Measurements from ENCODE around the gene MAFG. TPM values are rescaled to one million over a fixed set of nuclear protein-coding genes. Genes with fewer than 3 reads are reported as not detected.

Gene MAFG
- total and polyA plus RNA-seq, 2 experiments from 2014 or later, result 21.3 to 28.5 TPM

- DNase-seq (ENCODE audit: low spot score), result no peak
- no peaks in the 10 kb centered on the region for H3K9me3 ChIP-seq (ENCODE audit: low read depth)
- no peaks in the 10 kb centered on the region for H3K36me3 ChIP-seq (replicated peaks; ENCODE audit: insufficient read depth, low read depth)
- H3K79me2 ChIP-seq, result peaks cover 55% of the 10 kb centered on the region
- TF ChIP-seq CTCF (IDR thresholded peaks at IDR 0.05; ENCODE audit: poor library complexity) (no peak), EZH2phosphoT487 (IDR thresholded peaks at IDR 0.05; ENCODE audit: low read depth, severe bottlenecking, unreplicated experiment) (no peak), EZH2 (IDR thresholded peaks at IDR 0.05; ENCODE audit: borderline replicate concordance) (no peak)
- no peaks in the 10 kb centered on the region for H4K20me1 ChIP-seq (ENCODE audit: insufficient read depth, poor library complexity, severe bottlenecking)
- peak overlapping the region; percentile 87 for H3K4me3 ChIP-seq
- H3K4me2 ChIP-seq, result peak overlapping the region; percentile 92
- H3K27ac ChIP-seq, result peak overlapping the region; percentile 93
- H3K27me3 ChIP-seq, result no peaks in the 10 kb centered on the region
- peaks cover 6% of the 10 kb centered on the region for H3K4me1 ChIP-seq (ENCODE audit: insufficient read depth)
- no peaks in the 10 kb centered on the region for H3K9me2 ChIP-seq (replicated peaks; ENCODE audit: insufficient read depth)
- 4% methylated on average over 35 of the region's 40 CpGs for WGBS (ENCODE audit: low lambda C conversion rate, missing lambda C conversion rate)
- no peak overlapping the region for H2AFZ ChIP-seq
Measured at GRCh38 chr17:81891303-81891552, 36.3 kb downstream of the MAFG start.

- Histone ChIP-seq H3K79me2 (peaks cover 55% of the 10 kb centered on the region), H2AFZ (no peak overlapping the region), H3K4me1 (ENCODE audit: insufficient read depth) (peaks cover 6% of the 10 kb centered on the region), H3K9me3 (ENCODE audit: low read depth) (no peaks in the 10 kb centered on the region), H3K4me2 (peak overlapping the region; percentile 92), H4K20me1 (ENCODE audit: insufficient read depth, poor library complexity, severe bottlenecking) (no peaks in the 10 kb centered on the region), H3K27me3 (no peaks in the 10 kb centered on the region), H3K27ac (peak overlapping the region; percentile 93), H3K4me3 (peak overlapping the region; percentile 87), H3K36me3 (replicated peaks; ENCODE audit: insufficient read depth, low read depth) (no peaks in the 10 kb centered on the region), H3K9me2 (replicated peaks; ENCODE audit: insufficient read depth) (no peaks in the 10 kb centered on the region)
- DNase-seq (ENCODE audit: low spot score), result peak; percentile 50
- TF ChIP-seq CTCF (IDR thresholded peaks at IDR 0.05; ENCODE audit: poor library complexity), result no peak
- TF ChIP-seq EZH2 (IDR thresholded peaks at IDR 0.05; ENCODE audit: borderline replicate concordance), result no peak
- TF ChIP-seq EZH2phosphoT487 (IDR thresholded peaks at IDR 0.05; ENCODE audit: low read depth, severe bottlenecking, unreplicated experiment), result no peak
- WGBS (ENCODE audit: low lambda C conversion rate, missing lambda C conversion rate), result 27% methylated on average over 33 of the region's 69 CpGs
Measured at GRCh38 chr17:81890447-81891302, 36.9 kb downstream of the MAFG start.

- Histone ChIP-seq H3K79me2 (peaks cover 55% of the 10 kb centered on the region), H3K4me3 (no peak overlapping the region), H3K4me1 (ENCODE audit: insufficient read depth) (peaks cover 6% of the 10 kb centered on the region), H3K9me3 (ENCODE audit: low read depth) (no peaks in the 10 kb centered on the region), H3K27me3 (no peaks in the 10 kb centered on the region), H3K4me2 (peak overlapping the region; percentile 92), H3K9me2 (replicated peaks; ENCODE audit: insufficient read depth) (no peaks in the 10 kb centered on the region), H2AFZ (no peak overlapping the region), H4K20me1 (ENCODE audit: insufficient read depth, poor library complexity, severe bottlenecking) (no peaks in the 10 kb centered on the region), H3K36me3 (replicated peaks; ENCODE audit: insufficient read depth, low read depth) (no peaks in the 10 kb centered on the region), H3K27ac (no peak overlapping the region)
- peak; percentile 2 for DNase-seq (ENCODE audit: low spot score)
- no peak for TF ChIP-seq CTCF (IDR thresholded peaks at IDR 0.05; ENCODE audit: poor library complexity)
- TF ChIP-seq EZH2phosphoT487 (IDR thresholded peaks at IDR 0.05; ENCODE audit: low read depth, severe bottlenecking, unreplicated experiment), result no peak
- no peak for TF ChIP-seq EZH2 (IDR thresholded peaks at IDR 0.05; ENCODE audit: borderline replicate concordance)
- 99% methylated on average over 9 of the region's 9 CpGs for WGBS (ENCODE audit: low lambda C conversion rate, missing lambda C conversion rate)
Measured at GRCh38 chr17:81889602-81890001, 37.9 kb downstream of the MAFG start.

Data from hepatocyte (in vitro differentiated cells).